D721Med (cell line): Measurements from ENCODE around the gene C22orf23.

Experiments used
- DNase-seq: peaks from one replicate; pipeline ENCODE4 v3.0.0; 2011; ENCODE audit warnings: low spot score; ENCODE audit not compliant: insufficient read length
- FAIRE-seq: peaks from 2 replicates; lab custom pipeline; 2011; peaks lifted over from hg19 to GRCh38; lab: Jason Lieb, UNC
- TF ChIP-seq, protein P1 (sequence below): IDR thresholded peaks from 2 replicates; pipeline ENCODE4 v1.5.1; 2012; ENCODE audit warnings: mild to moderate bottlenecking, control low read depth; ENCODE audit not compliant: insufficient read depth; ENCODE audit errors: missing control alignments

Gene C22orf23

GRCh38 chr22:37972527-37972926 is 19.1 kb upstream of the C22orf23 start:
- FAIRE-seq (no peak), DNase-seq (no peak)
- TF ChIP-seq, protein P1, sequence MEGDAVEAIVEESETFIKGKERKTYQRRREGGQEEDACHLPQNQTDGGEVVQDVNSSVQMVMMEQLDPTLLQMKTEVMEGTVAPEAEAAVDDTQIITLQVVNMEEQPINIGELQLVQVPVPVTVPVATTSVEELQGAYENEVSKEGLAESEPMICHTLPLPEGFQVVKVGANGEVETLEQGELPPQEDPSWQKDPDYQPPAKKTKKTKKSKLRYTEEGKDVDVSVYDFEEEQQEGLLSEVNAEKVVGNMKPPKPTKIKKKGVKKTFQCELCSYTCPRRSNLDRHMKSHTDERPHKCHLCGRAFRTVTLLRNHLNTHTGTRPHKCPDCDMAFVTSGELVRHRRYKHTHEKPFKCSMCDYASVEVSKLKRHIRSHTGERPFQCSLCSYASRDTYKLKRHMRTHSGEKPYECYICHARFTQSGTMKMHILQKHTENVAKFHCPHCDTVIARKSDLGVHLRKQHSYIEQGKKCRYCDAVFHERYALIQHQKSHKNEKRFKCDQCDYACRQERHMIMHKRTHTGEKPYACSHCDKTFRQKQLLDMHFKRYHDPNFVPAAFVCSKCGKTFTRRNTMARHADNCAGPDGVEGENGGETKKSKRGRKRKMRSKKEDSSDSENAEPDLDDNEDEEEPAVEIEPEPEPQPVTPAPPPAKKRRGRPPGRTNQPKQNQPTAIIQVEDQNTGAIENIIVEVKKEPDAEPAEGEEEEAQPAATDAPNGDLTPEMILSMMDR = no peak

DNA sequence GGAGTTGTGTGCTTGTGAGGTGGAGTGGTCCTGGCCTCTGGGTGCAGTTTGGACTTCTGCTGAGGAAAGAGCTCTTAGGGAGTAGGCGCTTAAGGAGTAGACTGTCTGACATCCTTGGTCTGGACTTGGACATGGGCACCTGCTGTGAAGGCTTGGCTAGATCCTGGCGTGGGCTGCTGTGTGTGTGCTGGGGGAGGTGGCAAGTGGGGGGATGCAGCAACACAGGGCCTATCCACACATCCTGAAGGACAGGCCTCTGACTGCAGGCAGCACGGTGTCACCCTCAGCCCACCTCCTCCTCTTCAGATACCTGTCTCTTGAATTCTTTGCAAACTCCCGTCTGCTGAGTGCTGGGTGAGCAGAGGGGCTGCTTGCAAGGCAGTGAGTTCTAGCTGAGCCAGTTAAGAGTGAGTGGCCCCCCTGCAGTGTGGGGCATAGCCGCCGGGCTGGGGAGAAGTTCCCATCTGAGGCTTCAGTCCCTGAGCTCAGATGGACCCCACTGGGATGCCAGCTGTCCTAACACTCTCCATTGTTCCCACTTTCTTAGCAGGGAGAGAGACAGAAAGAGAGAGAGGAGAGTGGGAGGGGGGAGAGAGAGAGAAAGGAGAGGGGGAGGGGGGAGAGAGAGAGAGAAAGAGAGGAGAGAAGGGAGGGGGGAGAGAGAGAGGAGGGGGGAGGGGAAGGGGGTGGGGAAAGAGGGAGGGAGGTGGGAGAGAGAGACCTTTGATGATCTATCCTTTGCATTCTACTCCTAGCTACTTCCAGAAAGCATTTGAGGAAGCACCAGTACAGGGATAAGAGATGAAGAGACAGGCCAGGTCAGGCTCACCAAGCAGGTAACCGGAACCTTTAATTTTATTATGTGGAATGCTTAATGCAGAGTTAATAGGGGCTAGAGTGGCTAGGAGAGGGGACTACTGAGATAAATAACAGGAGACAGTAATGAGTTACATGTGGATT is 18.4 kb upstream of the C22orf23 start:
- TF ChIP-seq, protein P1 = no peak
- DNase-seq (no peak), FAIRE-seq (no peak)

DNA sequence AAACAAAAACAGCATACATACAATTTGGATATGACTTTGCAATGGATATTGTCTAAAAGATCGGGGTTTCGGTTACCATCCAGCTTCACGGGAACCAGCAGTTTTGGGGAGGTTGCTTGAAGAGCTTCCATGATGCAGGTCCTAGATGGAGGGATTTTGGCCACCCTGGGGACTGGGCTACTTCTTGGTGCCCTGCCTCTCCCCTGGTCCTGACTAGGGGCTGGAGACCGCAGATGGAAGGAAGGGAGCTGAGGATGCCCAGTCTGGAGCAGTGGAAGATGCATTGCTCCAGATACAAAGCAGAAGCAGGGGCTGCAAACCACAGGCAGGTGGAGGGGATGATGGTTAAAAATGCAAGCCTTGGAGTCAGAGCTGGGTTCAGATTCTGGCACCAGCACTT is 17.5 kb upstream of the C22orf23 start:
- DNase-seq (no peak), FAIRE-seq (no peak)
- TF ChIP-seq, protein P1 = no peak

DNA sequence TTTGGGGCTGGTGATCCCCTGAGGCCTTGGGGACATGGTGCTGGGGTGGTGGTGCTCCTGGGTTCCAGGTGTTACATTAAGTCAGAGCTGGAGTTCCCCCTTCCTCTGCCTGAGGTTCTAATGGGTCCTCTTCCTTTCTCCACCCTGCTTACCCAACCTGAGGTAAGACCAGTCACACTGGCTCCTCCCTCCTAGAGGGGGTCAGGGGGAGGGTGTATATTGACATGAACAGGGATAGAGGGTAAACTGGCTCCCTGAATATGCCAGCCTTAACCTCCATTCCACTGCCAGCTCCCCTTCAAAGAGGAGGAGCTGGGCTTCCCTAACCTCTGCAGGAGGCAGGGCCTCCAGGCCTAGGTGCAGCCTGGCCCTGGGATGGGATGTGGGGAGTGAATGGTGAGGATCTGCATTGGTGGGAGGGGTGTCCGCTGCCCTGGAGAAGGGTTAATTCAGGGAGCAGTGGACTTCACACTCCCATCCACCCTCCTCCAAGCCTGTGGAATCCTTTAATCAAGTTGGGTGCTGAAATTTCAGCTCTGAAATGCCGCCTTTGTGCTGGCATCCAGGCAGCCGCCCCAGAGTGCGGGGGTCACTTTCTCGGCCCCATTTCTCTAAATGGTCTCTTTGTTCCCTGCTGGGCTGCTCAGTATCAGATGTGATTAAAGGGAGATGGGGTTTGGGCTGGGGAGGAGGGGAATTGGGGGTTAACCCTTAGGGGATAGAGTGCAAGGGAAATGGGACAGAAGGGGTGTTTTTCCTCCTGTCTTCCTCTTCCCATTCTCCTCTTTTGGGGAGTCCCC is 15.3 kb upstream of the C22orf23 start:
- TF ChIP-seq, protein P1 = no peak
- FAIRE-seq (no peak), DNase-seq (no peak)

- DNase-seq = no peak
- no peak for FAIRE-seq
Observed at GRCh38 chr22:37967637-37968451, 14.4 kb upstream of the C22orf23 start.

DNA sequence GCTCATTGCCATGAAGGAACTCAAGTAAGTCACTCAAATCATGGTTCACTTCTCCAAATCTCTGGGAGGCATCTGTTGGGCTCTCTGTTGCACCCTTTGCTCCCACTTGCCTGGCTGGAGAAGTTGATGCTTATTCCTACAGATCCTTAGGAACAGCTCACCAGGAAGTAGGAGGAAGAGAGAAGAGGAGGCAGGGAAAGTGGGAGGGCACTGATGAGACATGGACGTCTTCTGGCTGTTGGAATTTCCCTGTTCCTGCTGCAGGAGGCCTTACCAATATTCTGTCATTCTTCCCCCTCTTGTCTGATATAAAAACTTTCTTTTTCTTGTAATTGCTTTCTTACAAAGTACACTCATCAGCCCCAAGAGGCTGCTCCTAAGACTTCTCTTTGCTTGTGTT is 13.7 kb upstream of the C22orf23 start:
- DNase-seq = no peak
- TF ChIP-seq, protein P1 = no peak
- FAIRE-seq = no peak

More at GRCh38 chr22:37967637-37968451, 14.4 kb upstream of the C22orf23 start:
- TF ChIP-seq, protein P1 = no peak
